ENCODE measurements around the gene CFAP161. TPM values are rescaled to one million over a fixed set of nuclear protein-coding genes. Genes with fewer than 3 reads are reported as not detected.

CFAP161 gene
- total and polyA plus RNA-seq, 2 of the 13 experiments (the other 11 are each of a cell fraction or from before 2014, with no cell fraction given): not detected

DNA sequence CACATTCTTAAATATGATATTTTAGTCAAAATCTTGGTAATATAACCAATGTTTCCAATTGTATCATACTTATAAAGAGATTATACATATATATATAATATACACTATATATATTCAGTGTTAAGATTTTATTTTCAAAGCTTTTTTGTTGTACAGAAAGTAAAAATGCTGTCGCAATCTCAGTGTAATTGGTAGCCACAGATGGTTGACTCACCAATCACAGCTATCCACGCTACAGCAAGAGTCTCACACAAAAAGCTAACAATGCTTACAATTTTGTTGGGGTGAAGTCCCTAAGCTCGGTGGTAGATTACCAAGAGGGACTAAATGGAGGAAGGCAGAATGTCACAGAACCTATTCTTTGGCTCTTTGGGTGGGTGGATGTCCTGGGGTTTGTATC is 16.9 kb upstream of the CFAP161 start:
- no peaks in the 10 kb centered on the region for H3K79me2 ChIP-seq (ENCODE audit: insufficient read depth, low read length)
- intact Hi-C loops (cut with micrococcal nuclease; ENCODE audit: unreplicated experiment) (loop anchor here (10.0 kb wide), 1 partner anchor 648 kb away; no protein-coding TSS in a partner anchor), in situ Hi-C loops (cut with HindIII; ENCODE audit: extremely low pct_ligation_motif_present, low pct_unique_long_range_greater_than_20kb) (no loop called here)
- no peaks in the 10 kb centered on the region for H3K36me3 ChIP-seq (replicated peaks in 1 of 2; ENCODE audit: control insufficient read depth in 1 of 2, insufficient read depth in 2 of 2, low read length in 2 of 2)
- POLR2A ChIA-PET: no interaction called here
- TF ChIP-seq, protein P1, sequence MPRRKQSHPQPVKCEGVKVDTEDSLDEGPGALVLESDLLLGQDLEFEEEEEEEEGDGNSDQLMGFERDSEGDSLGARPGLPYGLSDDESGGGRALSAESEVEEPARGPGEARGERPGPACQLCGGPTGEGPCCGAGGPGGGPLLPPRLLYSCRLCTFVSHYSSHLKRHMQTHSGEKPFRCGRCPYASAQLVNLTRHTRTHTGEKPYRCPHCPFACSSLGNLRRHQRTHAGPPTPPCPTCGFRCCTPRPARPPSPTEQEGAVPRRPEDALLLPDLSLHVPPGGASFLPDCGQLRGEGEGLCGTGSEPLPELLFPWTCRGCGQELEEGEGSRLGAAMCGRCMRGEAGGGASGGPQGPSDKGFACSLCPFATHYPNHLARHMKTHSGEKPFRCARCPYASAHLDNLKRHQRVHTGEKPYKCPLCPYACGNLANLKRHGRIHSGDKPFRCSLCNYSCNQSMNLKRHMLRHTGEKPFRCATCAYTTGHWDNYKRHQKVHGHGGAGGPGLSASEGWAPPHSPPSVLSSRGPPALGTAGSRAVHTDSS (CRISPR knock-in tag; conservative IDR thresholded peaks at IDR 0.05): no peak
- TF ChIP-seq ZNF354B (CRISPR knock-in tag; IDR thresholded peaks at IDR 0.05) (no peak), ZFP36 (IDR thresholded peaks at IDR 0.05; ENCODE audit: borderline replicate concordance, low read depth, low read length, partially characterized antibody) (no peak), HOXA7 (CRISPR knock-in tag; IDR thresholded peaks at IDR 0.05) (no peak), ZSCAN21 (CRISPR knock-in tag; IDR thresholded peaks at IDR 0.05; ENCODE audit: borderline replicate concordance) (no peak), ZNF264 (CRISPR knock-in tag; IDR thresholded peaks at IDR 0.05) (no peak), SMAD3 (CRISPR knock-in tag; IDR thresholded peaks at IDR 0.05) (no peak), DNMT1 (CRISPR knock-in tag; IDR thresholded peaks at IDR 0.05) (no peak), DNMT3B (CRISPR knock-in tag; conservative IDR thresholded peaks at IDR 0.05) (no peak), ZNF724P (CRISPR knock-in tag; IDR thresholded peaks at IDR 0.05; ENCODE audit: borderline replicate concordance) (no peak), NCOR1 (IDR thresholded peaks at IDR 0.05; ENCODE audit: borderline replicate concordance, low read length) (no peak), ZNF3 (CRISPR knock-in tag; IDR thresholded peaks at IDR 0.05) (no peak), ZNF749 (CRISPR knock-in tag; IDR thresholded peaks at IDR 0.05; ENCODE audit: borderline replicate concordance) (no peak), BHLHE40 (IDR thresholded peaks at IDR 0.05; ENCODE audit: low read length) (no peak), ATM (IDR thresholded peaks at IDR 0.05; ENCODE audit: borderline replicate concordance) (no peak), SRSF1 (optimal IDR thresholded peaks at IDR 0.05; ENCODE audit: low read depth, low read length) (no peak)
- TF ChIP-seq, protein P2, sequence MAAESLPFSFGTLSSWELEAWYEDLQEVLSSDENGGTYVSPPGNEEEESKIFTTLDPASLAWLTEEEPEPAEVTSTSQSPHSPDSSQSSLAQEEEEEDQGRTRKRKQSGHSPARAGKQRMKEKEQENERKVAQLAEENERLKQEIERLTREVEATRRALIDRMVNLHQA (CRISPR knock-in tag; IDR thresholded peaks at IDR 0.05): no peak
- TF ChIP-seq, protein P3, sequence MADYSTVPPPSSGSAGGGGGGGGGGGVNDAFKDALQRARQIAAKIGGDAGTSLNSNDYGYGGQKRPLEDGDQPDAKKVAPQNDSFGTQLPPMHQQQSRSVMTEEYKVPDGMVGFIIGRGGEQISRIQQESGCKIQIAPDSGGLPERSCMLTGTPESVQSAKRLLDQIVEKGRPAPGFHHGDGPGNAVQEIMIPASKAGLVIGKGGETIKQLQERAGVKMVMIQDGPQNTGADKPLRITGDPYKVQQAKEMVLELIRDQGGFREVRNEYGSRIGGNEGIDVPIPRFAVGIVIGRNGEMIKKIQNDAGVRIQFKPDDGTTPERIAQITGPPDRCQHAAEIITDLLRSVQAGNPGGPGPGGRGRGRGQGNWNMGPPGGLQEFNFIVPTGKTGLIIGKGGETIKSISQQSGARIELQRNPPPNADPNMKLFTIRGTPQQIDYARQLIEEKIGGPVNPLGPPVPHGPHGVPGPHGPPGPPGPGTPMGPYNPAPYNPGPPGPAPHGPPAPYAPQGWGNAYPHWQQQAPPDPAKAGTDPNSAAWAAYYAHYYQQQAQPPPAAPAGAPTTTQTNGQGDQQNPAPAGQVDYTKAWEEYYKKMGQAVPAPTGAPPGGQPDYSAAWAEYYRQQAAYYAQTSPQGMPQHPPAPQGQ (CRISPR knock-in tag; IDR thresholded peaks at IDR 0.05; ENCODE audit: borderline replicate concordance): no peak
- TF ChIP-seq, protein P4, sequence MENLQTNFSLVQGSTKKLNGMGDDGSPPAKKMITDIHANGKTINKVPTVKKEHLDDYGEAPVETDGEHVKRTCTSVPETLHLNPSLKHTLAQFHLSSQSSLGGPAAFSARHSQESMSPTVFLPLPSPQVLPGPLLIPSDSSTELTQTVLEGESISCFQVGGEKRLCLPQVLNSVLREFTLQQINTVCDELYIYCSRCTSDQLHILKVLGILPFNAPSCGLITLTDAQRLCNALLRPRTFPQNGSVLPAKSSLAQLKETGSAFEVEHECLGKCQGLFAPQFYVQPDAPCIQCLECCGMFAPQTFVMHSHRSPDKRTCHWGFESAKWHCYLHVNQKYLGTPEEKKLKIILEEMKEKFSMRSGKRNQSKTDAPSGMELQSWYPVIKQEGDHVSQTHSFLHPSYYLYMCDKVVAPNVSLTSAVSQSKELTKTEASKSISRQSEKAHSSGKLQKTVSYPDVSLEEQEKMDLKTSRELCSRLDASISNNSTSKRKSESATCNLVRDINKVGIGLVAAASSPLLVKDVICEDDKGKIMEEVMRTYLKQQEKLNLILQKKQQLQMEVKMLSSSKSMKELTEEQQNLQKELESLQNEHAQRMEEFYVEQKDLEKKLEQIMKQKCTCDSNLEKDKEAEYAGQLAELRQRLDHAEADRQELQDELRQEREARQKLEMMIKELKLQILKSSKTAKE (CRISPR knock-in tag; IDR thresholded peaks at IDR 0.05; ENCODE audit: borderline replicate concordance): no peak
- H3K9me3 ChIP-seq (ENCODE audit: low read length): no peaks in the 10 kb centered on the region
- H3K4me1 ChIP-seq (ENCODE audit: insufficient read depth, low read length): no peaks in the 10 kb centered on the region
- H3K27ac ChIP-seq (ENCODE audit: extremely low read length, insufficient read depth, low read length): no peak overlapping the region
- peaks cover 0 to 5% of the 10 kb centered on the region in 2 experiments; a peak in 2 of 5 replicates for H3K27me3 ChIP-seq (ENCODE audit: control insufficient read depth in 1 of 2, insufficient read depth in 2 of 2, low read length in 2 of 2)
- FAIRE-seq (no peak), ATAC-seq (no peak), DNase-seq (ENCODE audit: low spot score) (no peak)
- H3K9ac ChIP-seq (ENCODE audit: insufficient read depth, low read depth, low read length): no peak overlapping the region
- no peak overlapping the region for H2AFZ ChIP-seq (ENCODE audit: low read length)
- H3K4me2 ChIP-seq (ENCODE audit: low read depth, low read length): no peak overlapping the region
- H3K4me3 ChIP-seq (replicated peaks in 1 of 3; ENCODE audit: insufficient read depth in 1 of 3, low read depth in 2 of 3, low read length in 3 of 3): no peak overlapping the region
- BruUV-seq (replicated peaks): no TSS peak
- CTCF ChIA-PET (ENCODE audit: low intra/inter-chr PET ratio, low total read pairs): no interaction called here
- no peaks in the 10 kb centered on the region for H4K20me1 ChIP-seq (ENCODE audit: insufficient read depth, low read length)
- 23% methylated on average over 3 of the region's 3 CpGs for WGBS (ENCODE audit: low lambda C conversion rate)

All from HepG2 (cell line).